ENCODE data around the gene POLR3C. TPM values are rescaled to one million over a fixed set of nuclear protein-coding genes. Genes with fewer than 3 reads are reported as not detected.

The POLR3C gene
- total and polyA plus RNA-seq, 10 of the 15 experiments (the other 5 are each of a cell fraction or from before 2014, with no cell fraction given), result 13.0 to 44.8 (median 34.8) TPM

DNA sequence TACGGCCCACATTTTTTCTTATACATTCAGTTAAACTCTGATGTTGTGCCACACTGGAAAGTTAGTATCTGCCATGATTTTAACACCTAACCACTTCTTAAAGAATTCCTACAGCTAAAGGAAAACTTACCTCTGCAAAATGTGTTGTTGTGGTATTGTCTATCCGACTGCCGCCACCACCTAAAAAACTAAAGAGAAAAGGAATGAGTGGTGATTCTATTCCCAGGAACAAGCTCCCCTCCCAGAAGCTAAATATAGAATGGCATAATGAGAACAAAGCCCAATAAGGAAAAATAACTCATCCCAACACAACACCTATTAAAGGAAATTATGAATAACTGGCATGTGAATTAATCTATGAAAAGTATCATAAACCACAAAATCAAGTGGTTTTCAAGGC, 39.6 kb upstream of the POLR3C start:
- Histone ChIP-seq H3K9me3 (replicated peaks; ENCODE audit: control insufficient read depth, insufficient read depth, low read length) (no peaks in the 10 kb centered on the region), H3K36me3 (ENCODE audit: control insufficient read depth in 2 of 2, insufficient read depth in 2 of 2, low read length in 1 of 2) (peaks cover 0 to 7% of the 10 kb centered on the region in 2 experiments; a peak in 2 of 4 replicates), H3K79me2 (ENCODE audit: control insufficient read depth, insufficient read depth, low read length) (no peaks in the 10 kb centered on the region), H3K27me3 (replicated peaks in 1 of 2; ENCODE audit: control insufficient read depth in 2 of 2, insufficient read depth in 2 of 2, low read length in 1 of 2) (no peaks in the 10 kb centered on the region), H3K9ac (ENCODE audit: control insufficient read depth, insufficient read depth, low read length) (no peak overlapping the region), H2AFZ (ENCODE audit: control insufficient read depth, low read depth, low read length) (no peak overlapping the region), H3K4me2 (ENCODE audit: control insufficient read depth, insufficient read depth) (no peak overlapping the region), H3K4me3 (no peak overlapping the region), H3K27ac (ENCODE audit: control insufficient read depth, insufficient read depth) (no peak overlapping the region), H3K4me1 (ENCODE audit: control insufficient read depth, insufficient read depth, low read length) (peaks cover 10% of the 10 kb centered on the region), H4K20me1 (ENCODE audit: control insufficient read depth, insufficient read depth) (no peaks in the 10 kb centered on the region)
- WGBS (ENCODE audit: insufficient coverage, insufficient replicate concordance, low lambda C conversion rate, missing lambda C conversion rate), result 97% methylated on average over 3 of the region's 3 CpGs
- TF ChIP-seq GABPA (IDR thresholded peaks at IDR 0.05; ENCODE audit: low read depth) (no peak), LARP7 (IDR thresholded peaks at IDR 0.05) (no peak), YY1 (IDR thresholded peaks at IDR 0.05; ENCODE audit: low read depth, low read length) (no peak), ZNF24 (IDR thresholded peaks at IDR 0.05) (no peak), ZNF207 (IDR thresholded peaks at IDR 0.05; ENCODE audit: borderline replicate concordance) (no peak), IKZF2 (IDR thresholded peaks at IDR 0.05) (no peak), BMI1 (IDR thresholded peaks at IDR 0.05; ENCODE audit: borderline replicate concordance) (no peak), NBN (IDR thresholded peaks at IDR 0.05) (no peak), TCF7 (IDR thresholded peaks at IDR 0.05; ENCODE audit: borderline replicate concordance) (no peak), PAX8 (IDR thresholded peaks at IDR 0.05) (no peak), ZNF217 (IDR thresholded peaks at IDR 0.05) (no peak), SRF (IDR thresholded peaks at IDR 0.05; ENCODE audit: low read depth in 2 of 2, low read length in 2 of 2) (no peak), RBBP5 (conservative IDR thresholded peaks at IDR 0.05) (no peak), NR2C2 (IDR thresholded peaks at IDR 0.05; ENCODE audit: borderline replicate concordance, control insufficient read depth, insufficient read length, low read depth) (no peak)
- TF ChIP-seq, protein P1, sequence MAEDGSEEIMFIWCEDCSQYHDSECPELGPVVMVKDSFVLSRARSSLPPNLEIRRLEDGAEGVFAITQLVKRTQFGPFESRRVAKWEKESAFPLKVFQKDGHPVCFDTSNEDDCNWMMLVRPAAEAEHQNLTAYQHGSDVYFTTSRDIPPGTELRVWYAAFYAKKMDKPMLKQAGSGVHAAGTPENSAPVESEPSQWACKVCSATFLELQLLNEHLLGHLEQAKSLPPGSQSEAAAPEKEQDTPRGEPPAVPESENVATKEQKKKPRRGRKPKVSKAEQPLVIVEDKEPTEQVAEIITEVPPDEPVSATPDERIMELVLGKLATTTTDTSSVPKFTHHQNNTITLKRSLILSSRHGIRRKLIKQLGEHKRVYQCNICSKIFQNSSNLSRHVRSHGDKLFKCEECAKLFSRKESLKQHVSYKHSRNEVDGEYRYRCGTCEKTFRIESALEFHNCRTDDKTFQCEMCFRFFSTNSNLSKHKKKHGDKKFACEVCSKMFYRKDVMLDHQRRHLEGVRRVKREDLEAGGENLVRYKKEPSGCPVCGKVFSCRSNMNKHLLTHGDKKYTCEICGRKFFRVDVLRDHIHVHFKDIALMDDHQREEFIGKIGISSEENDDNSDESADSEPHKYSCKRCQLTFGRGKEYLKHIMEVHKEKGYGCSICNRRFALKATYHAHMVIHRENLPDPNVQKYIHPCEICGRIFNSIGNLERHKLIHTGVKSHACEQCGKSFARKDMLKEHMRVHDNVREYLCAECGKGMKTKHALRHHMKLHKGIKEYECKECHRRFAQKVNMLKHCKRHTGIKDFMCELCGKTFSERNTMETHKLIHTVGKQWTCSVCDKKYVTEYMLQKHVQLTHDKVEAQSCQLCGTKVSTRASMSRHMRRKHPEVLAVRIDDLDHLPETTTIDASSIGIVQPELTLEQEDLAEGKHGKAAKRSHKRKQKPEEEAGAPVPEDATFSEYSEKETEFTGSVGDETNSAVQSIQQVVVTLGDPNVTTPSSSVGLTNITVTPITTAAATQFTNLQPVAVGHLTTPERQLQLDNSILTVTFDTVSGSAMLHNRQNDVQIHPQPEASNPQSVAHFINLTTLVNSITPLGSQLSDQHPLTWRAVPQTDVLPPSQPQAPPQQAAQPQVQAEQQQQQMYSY (CRISPR knock-in tag; IDR thresholded peaks at IDR 0.05), result no peak
- TF ChIP-seq, protein P2, sequence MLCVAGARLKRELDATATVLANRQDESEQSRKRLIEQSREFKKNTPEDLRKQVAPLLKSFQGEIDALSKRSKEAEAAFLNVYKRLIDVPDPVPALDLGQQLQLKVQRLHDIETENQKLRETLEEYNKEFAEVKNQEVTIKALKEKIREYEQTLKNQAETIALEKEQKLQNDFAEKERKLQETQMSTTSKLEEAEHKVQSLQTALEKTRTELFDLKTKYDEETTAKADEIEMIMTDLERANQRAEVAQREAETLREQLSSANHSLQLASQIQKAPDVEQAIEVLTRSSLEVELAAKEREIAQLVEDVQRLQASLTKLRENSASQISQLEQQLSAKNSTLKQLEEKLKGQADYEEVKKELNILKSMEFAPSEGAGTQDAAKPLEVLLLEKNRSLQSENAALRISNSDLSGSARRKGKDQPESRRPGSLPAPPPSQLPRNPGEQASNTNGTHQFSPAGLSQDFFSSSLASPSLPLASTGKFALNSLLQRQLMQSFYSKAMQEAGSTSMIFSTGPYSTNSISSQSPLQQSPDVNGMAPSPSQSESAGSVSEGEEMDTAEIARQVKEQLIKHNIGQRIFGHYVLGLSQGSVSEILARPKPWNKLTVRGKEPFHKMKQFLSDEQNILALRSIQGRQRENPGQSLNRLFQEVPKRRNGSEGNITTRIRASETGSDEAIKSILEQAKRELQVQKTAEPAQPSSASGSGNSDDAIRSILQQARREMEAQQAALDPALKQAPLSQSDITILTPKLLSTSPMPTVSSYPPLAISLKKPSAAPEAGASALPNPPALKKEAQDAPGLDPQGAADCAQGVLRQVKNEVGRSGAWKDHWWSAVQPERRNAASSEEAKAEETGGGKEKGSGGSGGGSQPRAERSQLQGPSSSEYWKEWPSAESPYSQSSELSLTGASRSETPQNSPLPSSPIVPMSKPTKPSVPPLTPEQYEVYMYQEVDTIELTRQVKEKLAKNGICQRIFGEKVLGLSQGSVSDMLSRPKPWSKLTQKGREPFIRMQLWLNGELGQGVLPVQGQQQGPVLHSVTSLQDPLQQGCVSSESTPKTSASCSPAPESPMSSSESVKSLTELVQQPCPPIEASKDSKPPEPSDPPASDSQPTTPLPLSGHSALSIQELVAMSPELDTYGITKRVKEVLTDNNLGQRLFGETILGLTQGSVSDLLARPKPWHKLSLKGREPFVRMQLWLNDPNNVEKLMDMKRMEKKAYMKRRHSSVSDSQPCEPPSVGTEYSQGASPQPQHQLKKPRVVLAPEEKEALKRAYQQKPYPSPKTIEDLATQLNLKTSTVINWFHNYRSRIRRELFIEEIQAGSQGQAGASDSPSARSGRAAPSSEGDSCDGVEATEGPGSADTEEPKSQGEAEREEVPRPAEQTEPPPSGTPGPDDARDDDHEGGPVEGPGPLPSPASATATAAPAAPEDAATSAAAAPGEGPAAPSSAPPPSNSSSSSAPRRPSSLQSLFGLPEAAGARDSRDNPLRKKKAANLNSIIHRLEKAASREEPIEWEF (IDR thresholded peaks at IDR 0.05; ENCODE audit: insufficient replicate concordance, low read depth, low read length), result no peak
- ATAC-seq, result no peak
- ChIA-PET CTCF (no interaction called here), SMC1A (ENCODE audit: uncharacterized antibody, unreplicated experiment) (interaction anchor here (0.7 to 1.3 kb wide), 4 partner anchors 11 to 174 kb away, joined by 3 read pairs; partner anchors contain the start of gene LIX1L), RAD21 (ENCODE audit: unreplicated experiment) (no interaction called here), POLR2A (no interaction called here)
- intact Hi-C loops (cut with micrococcal nuclease; ENCODE audit: unreplicated experiment) (no loop called here), in situ Hi-C loops (cut with MboI) (loop anchor here (5.0 kb wide), 1 partner anchor 52 kb away; no protein-coding TSS in a partner anchor)
- BruUV-seq (replicated peaks), result no TSS peak
- no peak for FAIRE-seq
- DNase-seq (ENCODE audit: low read depth, low spot score), result no peak

Measured in GM12878 (cell line).